RWPE1 (cell line): ENCODE results near the gene AJAP1.

Source experiments
- CTCF ChIA-PET: fragments of 350-600 bp; sonication (Branson Sonifier 250); formaldehyde crosslinking; extraction: SDS; loops from one replicate; lab custom pipeline; 2021; lab: Yijun Ruan, JAX
- POLR2A ChIA-PET: fragments of 400-600 bp; formaldehyde crosslinking; extraction: SDS; loops from one replicate; lab custom pipeline; 2020; ENCODE audit warnings: antibody characterized with exemption; ENCODE audit not compliant: low non-redundant PET; lab: Yijun Ruan, JAX
- DNase-seq: peaks from one replicate; pipeline ENCODE4 v3.0.0; 2012; ENCODE audit warnings: low spot score
- H3K27ac ChIP-seq: fragments of 450-650 bp; 2 replicates; pipeline ENCODE4 v1.5.1; 2017
- CTCF ChIP-seq: fragments of 450-650 bp; conservative IDR thresholded peaks from 2 replicates; pipeline ENCODE4 v1.5.1; 2017; ENCODE audit warnings: low read depth, mild to moderate bottlenecking

Gene AJAP1

GRCh38 chr1:4622821-4623220 lies 31.6 kb upstream of the AJAP1 start:
- ChIA-PET POLR2A (no interaction called here), CTCF (no interaction called here)
- DNase-seq = no peak
- H3K27ac ChIP-seq = no peak overlapping the region
- no peak for TF ChIP-seq CTCF

DNA sequence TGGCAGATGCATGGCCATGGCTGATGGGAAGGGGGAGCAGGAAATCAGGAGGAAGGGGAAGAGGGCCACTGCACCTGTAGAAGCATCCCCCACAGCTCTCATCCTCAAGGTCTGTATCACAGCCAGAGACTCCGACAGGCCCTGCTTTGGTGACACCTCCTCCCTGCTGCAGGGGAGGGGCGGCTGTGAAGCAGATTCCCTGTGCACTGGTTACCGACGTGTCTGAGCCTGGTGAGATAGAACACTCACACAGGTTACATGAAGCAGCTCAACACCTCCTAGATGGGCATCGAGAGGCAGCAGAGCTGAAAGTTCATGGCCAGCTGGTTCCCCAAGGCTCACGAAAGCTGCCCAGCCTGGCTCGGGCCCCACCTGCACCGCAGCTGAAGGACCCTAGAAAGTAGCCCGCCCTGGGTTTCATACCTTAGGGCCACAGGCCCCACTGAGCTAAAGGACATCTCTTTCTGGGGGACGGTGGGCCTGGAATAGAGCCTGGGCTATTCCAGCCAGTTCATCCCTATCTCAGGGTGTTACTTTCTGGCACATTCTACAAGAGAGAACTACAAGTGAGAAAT lies 30.2 kb upstream of the AJAP1 start:
- CTCF ChIA-PET = no interaction called here
- DNase-seq = no peak
- POLR2A ChIA-PET = no interaction called here
- H3K27ac ChIP-seq = no peak overlapping the region
- TF ChIP-seq CTCF = no peak

DNA sequence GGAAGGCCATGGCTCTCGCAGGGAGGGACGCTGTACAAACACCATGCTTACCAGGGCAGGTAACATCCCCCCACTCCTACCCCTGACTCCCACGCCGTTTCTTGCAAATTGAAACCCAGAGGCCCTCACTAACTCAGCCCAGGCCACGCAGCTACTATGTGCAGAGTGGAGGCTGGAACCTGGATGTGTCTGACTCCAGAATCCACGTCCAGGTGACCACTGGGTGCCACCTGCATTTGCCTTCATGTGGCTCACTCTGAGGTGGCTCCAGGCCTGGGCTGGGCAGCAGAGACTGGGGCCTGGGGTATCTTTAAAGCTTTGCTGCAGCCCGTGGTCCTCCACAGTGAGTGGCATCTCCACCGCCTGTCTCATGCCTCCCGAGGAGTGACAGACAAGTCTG lies 29.6 kb upstream of the AJAP1 start:
- POLR2A ChIA-PET = no interaction called here
- no peak for DNase-seq
- H3K27ac ChIP-seq = no peak overlapping the region
- CTCF ChIA-PET = no interaction called here
- no peak for TF ChIP-seq CTCF

DNA sequence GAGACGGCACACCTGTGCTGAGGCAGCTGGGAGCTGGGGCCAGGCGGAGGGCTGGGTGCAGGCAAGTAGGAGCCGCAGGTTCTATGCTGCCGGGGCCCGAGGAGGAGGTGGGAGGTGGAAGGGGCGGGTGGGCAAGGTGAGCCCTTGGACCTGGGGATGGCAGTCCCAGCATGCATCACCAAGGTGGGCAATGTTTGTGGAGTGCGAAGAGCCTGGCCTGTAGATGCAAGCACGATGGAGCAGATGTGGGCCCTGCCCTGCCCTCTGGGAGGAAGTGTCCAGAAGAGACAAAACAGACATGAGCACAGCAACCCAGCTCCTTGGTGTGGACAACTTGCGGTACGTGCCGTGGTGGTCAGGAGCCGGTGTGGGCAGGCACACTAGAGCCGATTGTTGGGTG lies 28.3 kb upstream of the AJAP1 start:
- ChIA-PET CTCF (interaction anchor here (0.6 to 1.5 kb wide), 2 partner anchors 30 to 261 kb away, joined by 4 read pairs; no protein-coding TSS in a partner anchor), POLR2A (no interaction called here)
- no peak for DNase-seq
- no peak for TF ChIP-seq CTCF
- no peak overlapping the region for H3K27ac ChIP-seq

GRCh38 chr1:4626560-4627319 lies 27.7 kb upstream of the AJAP1 start:
- no peak for TF ChIP-seq CTCF
- ChIA-PET POLR2A (no interaction called here), CTCF (interaction anchor here (0.6 to 1.5 kb wide), 2 partner anchors 29 to 260 kb away, joined by 4 read pairs; no protein-coding TSS in a partner anchor)
- no peak overlapping the region for H3K27ac ChIP-seq
- DNase-seq = no peak

DNA sequence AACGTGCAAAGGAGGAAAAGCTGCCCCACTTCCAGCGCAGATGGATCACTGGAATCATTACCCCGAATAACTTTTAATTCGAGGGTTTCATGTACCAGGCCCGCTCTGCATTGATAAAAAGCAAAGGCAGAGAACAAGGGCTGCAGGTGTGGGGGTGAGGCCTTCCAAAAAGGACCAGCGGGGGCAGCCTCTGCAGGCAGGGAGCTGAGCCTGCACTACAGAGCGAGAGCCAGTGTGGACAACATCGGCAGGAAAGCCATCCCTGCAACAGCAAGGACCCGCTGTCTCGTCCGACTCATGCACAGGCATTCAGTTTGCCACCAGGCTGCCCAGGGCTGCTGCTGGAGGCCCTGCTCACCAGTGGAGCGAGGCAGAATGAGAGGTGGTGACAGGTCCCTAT lies 27.1 kb upstream of the AJAP1 start:
- DNase-seq = no peak
- H3K27ac ChIP-seq = no peak overlapping the region
- TF ChIP-seq CTCF = no peak
- POLR2A ChIA-PET = no interaction called here
- CTCF ChIA-PET = no interaction called here
